Neural cell (in vitro differentiated cells): ENCODE measurements around the gene CFAP299. TPM values are rescaled to one million over a fixed set of nuclear protein-coding genes. Genes with fewer than 3 reads are reported as not detected.

Experiments
- H2AFZ ChIP-seq: fragments of 200-600, 300-800 bp; sonication (generic), shearing (Covaris generic); 2 replicates; pipeline ENCODE4 v1.6.0; 2014; ENCODE audit warnings: low read depth, mild to moderate bottlenecking, antibody characterized with exemption, low read length, moderate library complexity
- H3F3A ChIP-seq: fragments of 200-600 bp; shearing (Covaris generic); 2 replicates; pipeline ENCODE4 v1.6.1; 2016; ENCODE audit warnings: mild to moderate bottlenecking, moderate library complexity, mixed read lengths, antibody characterized with exemption, low read length; ENCODE audit not compliant: insufficient read depth, poor library complexity, severe bottlenecking
- H3K27ac ChIP-seq: fragments of 200-600, 300-800 bp; sonication (generic), shearing (Covaris generic); 2 replicates; pipeline ENCODE4 v1.5.1; 2014; ENCODE audit warnings: mild to moderate bottlenecking, low read length, moderate library complexity
- H3K27me3 ChIP-seq: fragments of 300-800, 200-600 bp; sonication (generic), shearing (Covaris generic); 2 replicates; pipeline ENCODE4 v1.6.0; 2014; ENCODE audit warnings: mild to moderate bottlenecking, low read depth, low read length, moderate library complexity; ENCODE audit not compliant: insufficient read depth
- H3K36me3 ChIP-seq: fragments of 300-800, 200-600 bp; sonication (generic), shearing (Covaris generic); 2 replicates; pipeline ENCODE4 v1.5.1; 2014; ENCODE audit warnings: mild to moderate bottlenecking, antibody characterized with exemption, low read length, moderate library complexity; ENCODE audit not compliant: insufficient read depth
- H3K4me2 ChIP-seq: fragments of 300-800, 200-600 bp; sonication (generic), shearing (Covaris generic); 2 replicates; pipeline ENCODE4 v1.6.0; 2014; ENCODE audit warnings: mild to moderate bottlenecking, low read length
- H3K4me3 ChIP-seq: fragments of 300-800, 200-600 bp; sonication (generic), shearing (Covaris generic); 2 replicates; pipeline ENCODE4 v1.5.1; 2014; ENCODE audit warnings: mild to moderate bottlenecking, low read length, moderate library complexity
- H3K79me2 ChIP-seq: fragments of 200-600 bp; shearing (Covaris generic); replicated peaks from 2 replicates; pipeline ENCODE4 v1.6.0; 2014; ENCODE audit warnings: mild to moderate bottlenecking, low read length, moderate library complexity; ENCODE audit not compliant: insufficient read depth
- H3K9ac ChIP-seq: fragments of 300-800, 200-600 bp; sonication (generic), shearing (Covaris generic); 2 replicates; pipeline ENCODE4 v1.6.1; 2016; ENCODE audit warnings: mild to moderate bottlenecking, low read length, mixed read lengths
- H3K9me2 ChIP-seq: fragments of 200-600 bp; shearing (Covaris generic); 2 replicates; pipeline ENCODE4 v1.6.1; 2016; ENCODE audit warnings: mild to moderate bottlenecking, low read length, mixed read lengths; ENCODE audit not compliant: insufficient read depth
- H3K9me3 ChIP-seq: fragments of 200-600, 300-800 bp; sonication (generic), shearing (Covaris generic); 2 replicates; pipeline ENCODE4 v1.6.1; 2016; ENCODE audit warnings: mild to moderate bottlenecking, mixed run types, low read length, moderate library complexity, mixed read lengths
- H4K20me1 ChIP-seq: fragments of 200-600 bp; shearing (Covaris generic); 2 replicates; pipeline ENCODE4 v1.6.1; 2016; ENCODE audit warnings: mild to moderate bottlenecking, mixed run types; ENCODE audit not compliant: insufficient read depth
- CTCF ChIP-seq: fragments of 450-650 bp; IDR thresholded peaks from 2 replicates; pipeline ENCODE4 v1.5.1; 2014; ENCODE audit warnings: antibody characterized with exemption, mild to moderate bottlenecking, moderate library complexity; ENCODE audit not compliant: poor library complexity, severe bottlenecking
- EP300 ChIP-seq: fragments of 450-650 bp; conservative IDR thresholded peaks from 2 replicates; pipeline ENCODE4 v1.6.1; 2014; ENCODE audit warnings: antibody characterized with exemption, mild to moderate bottlenecking, moderate library complexity; ENCODE audit not compliant: poor library complexity, severe bottlenecking
- EZH2 ChIP-seq: fragments of 200-600, 300-800 bp; shearing (Covaris generic), sonication (generic); IDR thresholded peaks from 2 replicates; pipeline ENCODE4 v1.6.1; 2014; ENCODE audit warnings: antibody characterized with exemption, low read length, borderline replicate concordance, mild to moderate bottlenecking; ENCODE audit not compliant: insufficient read depth, poor library complexity, severe bottlenecking
- MXI1 ChIP-seq: fragments of 450-650 bp; conservative IDR thresholded peaks from 2 replicates; pipeline ENCODE4 v1.6.1; 2014; ENCODE audit warnings: antibody characterized with exemption, mild to moderate bottlenecking; ENCODE audit not compliant: poor library complexity, severe bottlenecking
- POLR2AphosphoS5 ChIP-seq: IDR thresholded peaks from 2 replicates; pipeline ENCODE4 v1.6.1; 2012
- RAD21 ChIP-seq: fragments of 450-650 bp; conservative IDR thresholded peaks from 2 replicates; pipeline ENCODE4 v1.6.1; 2014; ENCODE audit warnings: antibody characterized with exemption, mild to moderate bottlenecking, moderate library complexity
- REST ChIP-seq: IDR thresholded peaks from 2 replicates; pipeline ENCODE4 v1.6.1; 2012; ENCODE audit warnings: borderline replicate concordance
- SMC3 ChIP-seq: fragments of 450-650 bp; conservative IDR thresholded peaks from 2 replicates; pipeline ENCODE4 v1.6.1; 2014; ENCODE audit warnings: antibody characterized with exemption, mild to moderate bottlenecking, moderate library complexity; ENCODE audit not compliant: poor library complexity
- TAF1 ChIP-seq: IDR thresholded peaks from 2 replicates; pipeline ENCODE4 v1.6.1; 2012; ENCODE audit warnings: low read depth
- polyA plus RNA-seq: library from polyadenylated mRNA; depleted of rRNA; stranded (reverse); fragments of >200 nt; gene quantifications from 2 replicates; pipeline ENCODE4 v1.2.3, GENCODE V29; 2014

The CFAP299 gene
- polyA plus RNA-seq, 1 donor from 2014 or later: not detected

GRCh38 chr4:80897537-80898303, 562.2 kb downstream of the CFAP299 start:
- no peak overlapping the region for H2AFZ ChIP-seq
- no peaks in the 10 kb centered on the region for H3F3A ChIP-seq
- H3K79me2 ChIP-seq: no peaks in the 10 kb centered on the region
- no peaks in the 10 kb centered on the region for H3K9me2 ChIP-seq
- no peaks in the 10 kb centered on the region for H3K27me3 ChIP-seq
- H3K27ac ChIP-seq: no peak overlapping the region
- no peaks in the 10 kb centered on the region for H3K36me3 ChIP-seq
- H3K9ac ChIP-seq: no peak overlapping the region
- no peak overlapping the region for H3K4me2 ChIP-seq
- no peak overlapping the region for H3K4me3 ChIP-seq
- no peaks in the 10 kb centered on the region for H4K20me1 ChIP-seq
- TF ChIP-seq EZH2: no peak
- TF ChIP-seq RAD21: no peak
- no peak for TF ChIP-seq EP300
- no peak for TF ChIP-seq MXI1
- no peak for TF ChIP-seq TAF1
- no peak for TF ChIP-seq POLR2AphosphoS5
- TF ChIP-seq CTCF: no peak
- no peak for TF ChIP-seq REST
- no peak for TF ChIP-seq SMC3
- no peaks in the 10 kb centered on the region for H3K9me3 ChIP-seq

- Histone ChIP-seq H3F3A (no peaks in the 10 kb centered on the region), H3K9me2 (no peaks in the 10 kb centered on the region), H4K20me1 (no peaks in the 10 kb centered on the region), H3K9ac (no peak overlapping the region), H3K4me3 (no peak overlapping the region), H3K79me2 (no peaks in the 10 kb centered on the region), H2AFZ (no peak overlapping the region), H3K9me3 (no peaks in the 10 kb centered on the region), H3K27ac (no peak overlapping the region), H3K36me3 (no peaks in the 10 kb centered on the region), H3K4me2 (no peak overlapping the region), H3K27me3 (no peaks in the 10 kb centered on the region)
- no peak for TF ChIP-seq SMC3
- no peak for TF ChIP-seq POLR2AphosphoS5
- TF ChIP-seq REST: no peak
Measured at GRCh38 chr4:80900908-80901307, 565.4 kb downstream of the CFAP299 start.
